Amniotic stem cell (primary cell): ENCODE data around the gene HLA-DPA1.
"Not testable (repeated sequence)": the region's sequence is repeated elsewhere in the genome, so short reads cannot be mapped to it uniquely, and the experiment has no call there.

ENCODE experiments used
- DNase-seq: peaks from one replicate; lab custom pipeline; 2025; lab: John Stamatoyannopoulos, UW

HLA-DPA1 gene

GRCh38 chr6:33073431-33073871 lies at the start of gene HLA-DPA1:
Gene HLA-DPA1, minus strand, starts transcription at chr6:33073649.
- DNase-seq = no peak

- no peak for DNase-seq
Observed at GRCh38 chr6:33123181-33123580, 49.7 kb upstream of the HLA-DPA1 start.

- DNase-seq = no peak
Observed at GRCh38 chr6:33120001-33120400, 46.6 kb upstream of the HLA-DPA1 start.

- DNase-seq = no peak
Observed at GRCh38 chr6:33118525-33119123, 45.2 kb upstream of the HLA-DPA1 start.

GRCh38 chr6:33117811-33118277 lies 44.4 kb upstream of the HLA-DPA1 start:
- no peak for DNase-seq

- DNase-seq = no peak
Observed at GRCh38 chr6:33116841-33117711, 43.6 kb upstream of the HLA-DPA1 start.

- DNase-seq = no peak
Observed at GRCh38 chr6:33116417-33116816, 43.0 kb upstream of the HLA-DPA1 start.

- no peak for DNase-seq
Observed at GRCh38 chr6:33114406-33114805, 41.0 kb upstream of the HLA-DPA1 start.

GRCh38 chr6:33113755-33114154 lies 40.3 kb upstream of the HLA-DPA1 start:
- DNase-seq = no peak

GRCh38 chr6:33112148-33112547 lies 38.7 kb upstream of the HLA-DPA1 start:
- DNase-seq = no peak

- no peak for DNase-seq
Observed at GRCh38 chr6:33108307-33108706, 34.9 kb upstream of the HLA-DPA1 start.

- no peak for DNase-seq
Observed at GRCh38 chr6:33107641-33108040, 34.2 kb upstream of the HLA-DPA1 start.

- no peak for DNase-seq
Observed at GRCh38 chr6:33105916-33106871, 32.7 kb upstream of the HLA-DPA1 start.

- DNase-seq = no peak
Observed at GRCh38 chr6:33105386-33105785, 31.9 kb upstream of the HLA-DPA1 start.

GRCh38 chr6:33104887-33105286 lies 31.4 kb upstream of the HLA-DPA1 start:
- no peak for DNase-seq

GRCh38 chr6:33103776-33104175 lies 30.3 kb upstream of the HLA-DPA1 start:
- no peak for DNase-seq

- DNase-seq = not testable (repeated sequence)
Observed at GRCh38 chr6:33101121-33101737, 27.8 kb upstream of the HLA-DPA1 start.

GRCh38 chr6:33095681-33096080 lies 22.2 kb upstream of the HLA-DPA1 start:
- DNase-seq = no peak

- DNase-seq = no peak
Observed at GRCh38 chr6:33093855-33094254, 20.4 kb upstream of the HLA-DPA1 start.

- DNase-seq = no peak
Observed at GRCh38 chr6:33092385-33092784, 18.9 kb upstream of the HLA-DPA1 start.

- no peak for DNase-seq
Observed at GRCh38 chr6:33091957-33092356, 18.5 kb upstream of the HLA-DPA1 start.
